Hypothalamus (tissue), 51 donors: Measurements from ENCODE around the gene PPP1CC.
"Not testable (repeated sequence)": the region's sequence is repeated elsewhere in the genome, so short reads cannot be mapped to it uniquely, and the experiment has no call there.

Experiments used
- DNase-seq, 51 donors: peaks; one replicate each; lab custom pipeline; 2025; lab: John Stamatoyannopoulos, UW

The PPP1CC gene

DNA sequence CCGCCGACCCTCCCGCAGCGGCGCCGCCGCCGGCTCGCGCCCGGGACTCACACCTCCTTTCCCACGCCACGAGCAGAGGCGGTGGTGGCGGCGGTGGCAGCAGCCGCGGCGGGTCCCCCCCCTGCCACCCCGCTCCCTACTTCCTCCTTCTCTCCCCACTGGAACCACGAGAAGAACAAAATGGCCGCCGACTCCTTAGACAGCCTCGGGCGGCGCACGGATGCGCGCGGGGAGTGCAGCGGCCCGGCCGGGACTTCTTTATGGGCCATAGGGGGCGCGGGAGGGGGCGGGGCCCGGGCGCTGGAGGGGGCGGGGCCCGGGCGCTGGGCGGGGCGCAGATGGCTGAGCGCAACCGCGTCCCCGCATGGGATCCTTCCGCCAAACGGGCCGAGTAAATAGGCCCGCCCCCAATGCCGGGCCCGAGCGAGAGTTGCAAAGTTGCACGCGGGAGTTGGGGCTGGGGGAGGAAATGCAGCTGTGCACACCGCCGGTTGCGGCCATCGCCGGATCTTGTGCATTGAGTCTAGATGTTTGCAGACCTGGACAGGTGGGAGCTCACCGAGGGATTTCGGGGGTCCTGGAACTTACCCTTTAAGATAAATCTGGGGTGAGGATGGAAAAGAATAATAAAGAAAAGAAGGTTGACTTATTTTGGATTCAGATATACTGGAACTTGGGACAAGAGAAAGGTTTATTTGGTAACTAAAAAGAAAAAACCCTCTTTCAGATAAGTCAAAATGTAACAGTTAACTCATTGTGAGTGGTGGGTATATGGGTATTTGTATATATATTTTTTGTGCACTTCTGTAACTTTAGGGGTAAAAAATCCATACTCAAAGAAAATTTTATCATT, at the start of gene PPP1CC:
TSS of gene PPP1CC (minus strand) at position 174 of the 853 bp plus-strand sequence. CDS start 184 bp downstream, outside the sequence.
- DNase-seq = peak; percentile 36 to 95 (median 87)

DNA sequence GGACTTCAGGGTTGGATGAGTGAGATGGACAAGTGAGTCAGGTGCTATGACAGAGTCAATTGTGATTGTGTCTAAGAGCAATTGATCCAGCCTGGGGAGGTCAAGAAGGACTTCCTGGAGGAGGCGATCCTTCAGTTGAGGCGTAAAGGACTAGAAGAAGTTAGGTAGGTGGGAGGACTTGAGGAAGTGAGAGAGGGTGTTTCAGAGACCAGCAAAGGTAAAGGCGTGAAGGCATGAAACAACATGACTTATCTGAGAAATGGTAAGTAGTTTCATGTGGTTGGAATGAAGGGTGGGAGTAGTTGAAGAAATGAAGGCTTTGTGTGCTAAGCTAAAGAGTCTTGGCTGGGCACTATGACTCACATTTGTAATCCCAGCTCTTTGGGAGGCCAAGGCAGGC, 48.9 kb upstream of the PPP1CC start:
- no peak for DNase-seq

DNA sequence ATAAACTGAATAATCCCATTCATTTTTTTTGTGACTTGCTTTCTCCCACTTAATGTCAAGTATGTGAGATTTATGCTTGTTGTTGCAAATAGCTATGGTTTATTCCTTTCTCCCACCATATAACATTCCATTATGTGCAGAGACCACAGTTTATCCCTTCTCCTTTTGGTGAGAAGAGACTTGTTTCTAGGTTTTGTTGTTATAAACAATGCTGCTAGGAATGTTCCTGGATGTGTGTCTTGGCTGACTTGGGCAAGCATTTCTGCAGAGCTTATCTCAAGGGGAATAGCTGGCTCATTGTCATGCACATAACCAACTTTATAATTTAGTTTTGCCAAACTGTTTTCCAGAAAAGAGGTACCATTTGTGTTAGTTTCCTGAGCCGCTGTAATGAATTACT, 47.6 kb upstream of the PPP1CC start:
- no peak for DNase-seq

DNA sequence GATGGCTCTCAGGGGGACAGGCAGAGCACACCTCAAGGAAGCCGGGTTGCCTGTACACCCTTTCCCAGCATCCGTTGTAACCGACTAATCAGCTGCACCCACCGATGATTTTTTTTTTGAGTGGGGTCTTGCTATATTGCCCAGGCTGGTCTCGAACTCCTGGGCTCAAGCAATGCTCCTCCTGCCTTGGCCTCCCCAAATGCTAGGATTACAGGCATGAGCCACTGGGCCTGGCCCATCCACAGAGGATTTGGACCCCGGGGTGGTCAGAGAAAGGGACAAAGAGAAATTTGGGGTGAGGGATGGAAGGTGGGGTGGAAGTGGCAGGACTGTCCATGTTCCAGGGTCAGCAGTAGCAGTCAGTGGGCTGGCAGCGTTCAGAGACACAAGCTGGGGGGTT, 43.3 kb upstream of the PPP1CC start:
- DNase-seq = no peak

DNA sequence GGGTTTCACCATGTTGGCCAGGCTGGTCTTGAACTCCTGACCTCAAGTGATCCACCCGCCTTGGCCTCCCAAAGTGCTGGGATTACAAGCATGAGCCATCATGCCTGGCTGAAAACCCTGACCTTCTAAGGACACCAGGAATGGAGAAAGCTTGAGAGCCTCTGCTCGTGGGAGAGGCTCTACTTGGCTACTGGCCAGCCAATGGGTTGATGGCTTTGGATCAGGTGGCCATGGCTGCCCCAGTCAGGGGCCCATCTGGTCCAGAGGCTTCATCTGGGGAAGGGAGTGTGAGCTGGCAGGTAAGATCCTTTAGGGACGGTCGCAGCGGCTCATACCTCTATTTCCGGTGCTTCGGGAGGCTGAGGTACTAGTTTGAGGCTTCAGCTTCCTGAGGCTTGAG, 42.5 kb upstream of the PPP1CC start:
- DNase-seq = no peak

DNA sequence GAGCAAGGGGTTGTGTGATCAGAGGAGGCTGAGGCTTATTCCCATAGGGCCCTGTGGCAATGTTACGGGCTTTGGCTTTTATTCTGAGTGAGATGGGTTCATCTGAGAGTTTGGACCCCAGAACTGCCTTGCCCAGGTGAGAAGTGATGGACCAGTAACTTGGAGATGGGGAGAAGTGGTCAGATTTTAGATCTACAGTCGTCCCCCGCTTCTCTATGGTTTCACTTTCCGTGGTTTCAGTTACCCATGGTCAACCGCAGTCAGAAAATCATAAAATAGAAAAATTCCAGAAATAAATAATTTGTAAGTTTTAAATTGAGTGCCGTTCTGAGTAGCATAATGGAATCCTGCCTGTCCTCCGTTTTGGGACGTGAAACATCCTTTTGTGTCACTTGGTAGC, 40.2 kb upstream of the PPP1CC start:
- DNase-seq = no peak

DNA sequence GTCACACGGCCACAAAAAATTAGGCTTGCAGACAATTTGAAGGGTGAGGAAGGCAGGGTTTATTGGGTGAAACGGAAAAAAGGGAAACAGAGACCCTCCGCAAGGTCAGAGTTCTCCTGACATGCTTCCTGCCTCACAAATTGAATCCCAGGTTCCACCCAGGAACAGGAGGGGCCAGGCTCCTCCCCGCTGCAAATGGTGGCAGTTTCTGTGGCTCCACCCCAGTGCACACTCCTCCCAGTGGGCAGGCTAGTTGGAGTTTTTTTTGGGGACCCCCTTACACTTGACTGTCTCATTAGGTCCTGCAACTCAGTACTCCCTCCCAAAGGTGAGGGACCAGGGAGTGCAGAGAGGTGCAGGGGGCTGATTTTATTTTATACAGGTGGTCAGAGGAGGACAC, 39.4 kb upstream of the PPP1CC start:
- DNase-seq = no peak

DNA sequence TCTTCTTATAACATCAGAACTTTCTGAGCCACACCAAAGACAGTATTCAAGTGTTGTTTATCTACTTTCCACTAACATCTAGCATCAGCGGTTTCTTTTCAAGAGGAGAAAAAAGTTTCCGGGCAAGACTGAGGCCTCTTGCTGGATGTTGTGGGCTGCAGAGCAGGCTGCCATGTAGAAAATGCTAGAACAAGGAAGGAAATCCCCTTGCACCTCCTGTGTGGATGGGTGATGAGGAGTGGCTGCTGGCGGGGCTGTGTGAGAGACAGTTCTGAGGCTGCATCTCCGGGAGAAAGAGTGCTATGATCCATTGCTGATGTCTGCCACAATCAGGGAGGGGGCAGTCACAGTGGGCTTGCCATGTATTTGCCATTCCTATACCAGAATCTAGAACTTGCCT, 37.8 kb upstream of the PPP1CC start:
- no peak for DNase-seq

DNA sequence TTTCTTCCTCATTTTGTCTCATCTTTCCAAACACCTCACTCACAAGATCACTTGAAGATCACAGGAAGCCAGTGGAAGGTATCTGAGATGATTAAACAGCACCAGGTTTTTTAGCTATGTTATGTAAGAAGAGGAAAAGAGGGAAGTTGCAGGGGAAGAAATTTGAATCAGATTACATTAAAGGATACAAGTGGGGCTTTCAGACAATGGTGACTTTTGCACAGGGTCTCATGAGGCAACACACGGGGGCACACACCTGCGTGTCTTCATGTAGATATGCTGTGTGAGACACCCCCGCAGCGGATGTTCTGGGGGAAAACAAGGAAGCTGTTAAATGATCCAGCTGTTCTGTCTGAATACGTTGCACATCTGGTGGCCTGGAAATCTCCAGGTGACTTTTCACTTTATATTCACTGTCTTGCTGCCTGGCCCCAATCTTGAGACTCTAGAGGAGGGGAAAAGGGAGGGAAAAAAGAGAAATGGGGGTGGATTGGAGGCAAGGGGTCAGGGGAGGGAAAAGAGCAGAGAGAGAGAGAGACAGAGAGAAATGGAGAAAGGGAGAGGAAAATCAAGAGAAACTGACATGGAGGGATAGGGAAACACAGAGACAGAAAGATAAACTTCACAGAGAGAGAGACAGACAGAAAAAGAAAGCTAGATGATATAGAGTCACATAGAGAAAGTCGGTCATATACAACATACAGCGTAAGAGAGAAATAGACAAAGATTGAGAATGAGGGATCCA, 36.3 kb upstream of the PPP1CC start:
- no peak for DNase-seq

DNA sequence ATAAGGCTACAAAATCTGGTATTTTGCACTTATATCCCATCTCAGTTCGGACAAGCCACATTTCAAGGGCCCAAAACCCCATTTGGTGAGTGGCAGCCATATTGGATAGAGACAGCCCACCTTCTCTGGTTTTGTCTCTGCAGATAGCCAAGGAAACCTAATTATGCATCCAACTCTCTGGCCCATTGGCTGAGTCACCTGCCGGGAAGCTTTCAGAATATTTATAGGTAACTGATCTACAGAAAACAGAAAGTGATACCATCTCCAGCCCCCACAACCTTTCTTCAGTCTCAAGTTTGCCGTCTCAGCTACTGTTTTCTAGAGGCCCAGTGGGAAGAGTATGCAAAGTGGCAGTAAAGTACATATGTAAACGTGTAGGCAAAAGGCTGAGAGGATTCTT, 33.7 kb upstream of the PPP1CC start:
- DNase-seq = no peak

DNA sequence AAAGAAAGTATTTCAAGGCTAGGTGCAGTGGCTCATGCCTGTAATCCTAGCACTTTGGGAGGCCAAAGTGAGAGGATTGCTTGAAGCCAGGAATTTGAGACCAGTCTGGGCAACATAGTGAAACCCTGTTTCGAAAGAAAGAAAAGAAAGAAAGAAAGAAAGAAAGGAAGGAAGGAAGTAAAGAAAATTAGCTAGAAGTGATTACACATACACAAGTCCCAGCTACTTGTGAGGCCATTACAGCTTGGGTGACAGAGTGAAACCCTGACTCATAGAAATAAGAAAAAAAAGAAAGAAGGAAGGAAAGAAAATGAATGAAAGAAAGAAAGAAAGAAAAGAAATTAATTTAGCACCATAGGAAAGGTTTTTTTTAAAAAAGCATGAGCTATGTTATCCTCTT, 33.3 kb upstream of the PPP1CC start:
- no peak for DNase-seq

DNA sequence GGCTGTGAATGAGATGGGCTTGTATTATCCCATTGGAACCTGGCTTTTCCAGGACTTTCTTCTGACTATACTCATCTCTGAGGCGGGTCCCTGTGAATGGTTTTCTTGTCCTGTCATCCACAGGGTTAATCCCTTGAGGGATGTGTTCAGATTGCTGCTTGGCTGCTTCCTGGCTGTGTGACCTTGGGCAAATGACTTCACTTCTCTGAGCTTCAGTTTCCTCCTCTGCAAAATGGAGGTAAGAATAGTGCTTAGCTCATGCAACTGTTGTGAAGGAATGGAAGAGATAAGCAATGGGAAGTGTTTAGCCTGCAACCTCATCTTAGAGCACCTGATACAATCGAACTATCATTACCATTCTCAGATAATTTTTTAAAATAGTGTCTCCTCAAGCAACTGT, 32.1 kb upstream of the PPP1CC start:
- DNase-seq = no peak

DNA sequence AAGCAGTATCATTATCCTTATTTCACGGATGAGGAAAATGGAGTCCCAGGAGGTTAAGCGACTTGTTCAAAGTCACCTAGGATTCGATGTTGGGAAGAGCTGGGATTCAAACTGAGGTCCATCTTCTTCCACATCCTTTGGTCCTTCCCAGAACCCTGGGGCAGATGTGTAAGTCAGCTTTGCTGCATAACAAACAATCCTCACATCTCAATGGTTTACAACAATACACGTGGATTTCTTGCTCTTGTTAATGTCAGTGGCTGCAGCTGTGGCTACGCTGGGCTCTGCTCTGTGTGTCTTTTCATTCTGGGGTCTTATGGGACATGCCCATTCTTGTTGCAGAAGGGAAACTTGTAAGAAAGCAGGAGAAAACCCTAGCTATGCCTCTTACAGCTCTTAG, 26.3 kb upstream of the PPP1CC start:
- DNase-seq = no peak

DNA sequence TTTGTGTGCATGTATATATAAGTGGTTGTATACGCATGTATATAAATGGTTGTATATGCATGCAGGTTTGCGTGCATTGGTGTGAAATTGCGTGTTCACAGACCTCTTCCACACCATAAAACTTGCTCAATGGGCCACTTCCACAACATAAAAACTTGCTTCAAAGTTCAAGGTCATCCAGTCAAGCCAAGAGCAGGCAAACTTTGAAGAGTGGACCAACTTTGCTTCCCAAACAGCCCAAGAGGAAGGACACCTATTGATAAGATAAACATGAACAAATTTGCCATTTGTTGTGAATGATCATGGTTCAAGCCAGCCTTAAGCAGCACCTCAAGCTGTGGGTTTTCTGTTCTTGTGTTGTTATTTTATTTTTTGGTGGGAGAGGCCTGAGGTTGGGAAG, 25.2 kb upstream of the PPP1CC start:
- no peak for DNase-seq

DNA sequence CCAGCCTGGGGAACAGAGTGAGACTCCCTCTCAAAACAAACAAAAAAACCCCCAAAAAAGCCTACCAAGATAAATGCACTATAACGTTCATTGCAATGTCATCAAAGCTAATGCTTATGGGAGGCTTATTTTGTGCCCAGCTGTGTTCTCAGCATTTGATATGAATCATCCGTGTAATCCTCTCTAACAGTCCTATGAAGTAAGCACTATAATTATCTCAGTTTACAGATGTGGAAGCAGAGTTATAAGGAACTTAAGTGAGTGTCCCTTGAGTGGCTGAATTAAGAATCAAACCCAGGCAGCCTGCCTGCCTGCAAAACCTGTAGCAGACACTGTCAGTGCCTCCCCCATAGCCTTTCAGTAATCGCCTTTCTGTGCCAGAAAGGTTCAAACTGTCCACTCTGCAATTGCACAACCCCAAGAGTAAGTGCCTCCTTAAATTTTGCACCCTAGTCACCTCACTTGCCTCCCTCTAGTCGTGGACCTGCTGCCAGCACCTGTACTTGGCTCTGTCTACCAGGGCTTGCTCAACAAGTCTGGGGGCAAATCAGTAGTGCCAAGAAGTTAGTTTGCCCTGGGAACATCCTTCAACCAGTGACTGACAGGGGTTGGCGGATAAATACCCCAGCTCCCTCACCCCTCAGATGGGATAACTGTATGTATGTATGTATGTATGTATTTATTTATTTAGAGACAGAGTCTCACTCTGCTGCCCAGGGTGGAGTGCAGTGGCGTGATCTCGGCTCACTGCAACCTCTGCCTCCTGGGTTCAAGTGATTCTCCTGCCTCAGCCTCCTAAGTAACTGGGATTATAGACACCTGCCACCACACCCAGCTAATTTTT, 23.8 kb upstream of the PPP1CC start:
- DNase-seq = no peak

DNA sequence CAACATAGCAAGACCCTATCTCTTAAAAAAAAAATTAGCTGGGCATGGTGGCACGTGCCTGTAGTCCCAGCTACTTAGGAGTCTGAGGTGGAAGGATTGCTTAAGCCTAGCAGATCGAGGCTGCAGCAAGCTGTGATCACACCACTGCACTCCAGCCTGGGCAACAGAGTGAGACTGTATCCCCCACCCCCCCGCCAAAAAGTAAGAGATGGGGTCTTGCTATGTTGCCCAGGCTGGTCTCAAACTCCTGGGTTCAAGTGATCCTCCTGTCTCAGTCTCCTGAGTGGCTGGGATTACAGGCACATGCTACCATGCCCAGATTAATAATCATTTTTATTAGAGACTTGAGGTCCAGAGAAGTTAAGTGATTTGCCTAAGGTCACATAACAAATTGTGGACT, 22.9 kb upstream of the PPP1CC start:
- DNase-seq = not testable (repeated sequence)

DNA sequence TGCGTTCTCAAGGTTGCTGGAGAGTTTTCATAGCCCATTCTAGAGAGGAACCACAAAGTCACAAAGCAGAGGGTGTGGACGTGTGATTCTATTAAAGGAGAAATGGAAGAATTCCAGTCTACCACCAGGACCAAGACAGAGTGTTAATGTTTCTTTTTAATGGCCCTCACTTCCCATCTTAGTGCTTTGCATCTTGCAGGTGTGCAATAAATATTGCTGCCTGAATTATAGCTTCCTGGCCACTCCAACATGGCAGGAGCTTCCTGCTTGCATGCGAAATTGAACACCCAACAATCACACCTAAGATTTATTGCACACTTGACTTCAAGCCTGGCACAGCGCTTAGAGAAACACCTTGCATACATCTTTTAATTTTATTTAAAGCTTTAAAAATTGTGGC, 22.4 kb upstream of the PPP1CC start:
- no peak for DNase-seq

DNA sequence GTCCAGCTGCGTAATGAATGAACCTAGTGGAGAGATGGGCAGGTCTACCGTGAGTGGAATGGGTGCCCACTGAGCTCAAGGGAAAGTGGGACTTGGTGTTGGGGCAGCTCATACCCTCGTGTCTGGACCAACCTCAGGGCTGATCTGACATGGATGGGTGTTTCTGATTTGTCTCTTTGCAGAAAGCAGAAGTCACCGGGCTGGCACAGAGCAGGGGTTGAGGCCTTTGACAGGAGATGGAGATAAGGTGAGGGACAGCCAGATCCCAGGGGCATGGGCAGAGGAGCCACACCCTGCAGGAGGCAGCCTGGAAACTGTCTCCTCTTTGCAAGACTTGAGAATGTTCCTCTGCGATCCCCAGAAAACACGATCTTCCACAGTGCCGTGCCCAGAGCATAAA, 20.9 kb upstream of the PPP1CC start:
- DNase-seq = no peak

DNA sequence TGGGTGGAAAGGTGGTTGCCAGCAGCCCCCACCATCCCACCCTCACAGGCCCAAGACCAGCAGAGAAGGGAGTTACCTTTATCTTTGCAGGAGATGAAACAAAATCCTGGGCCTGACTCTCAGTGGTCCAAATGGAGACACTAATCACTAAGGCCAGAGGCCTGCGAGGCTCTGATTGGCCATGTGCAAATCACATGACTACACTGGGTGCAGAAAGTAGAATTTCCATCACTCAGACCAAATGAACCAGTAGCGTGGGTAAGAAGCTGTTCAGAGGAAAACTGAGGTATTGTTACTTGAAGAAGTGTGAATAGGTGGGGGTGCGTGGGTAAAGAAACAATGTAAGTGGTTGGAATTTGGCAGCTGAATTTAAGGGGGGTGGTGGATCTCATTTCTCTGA, 20.2 kb upstream of the PPP1CC start:
- no peak for DNase-seq

DNA sequence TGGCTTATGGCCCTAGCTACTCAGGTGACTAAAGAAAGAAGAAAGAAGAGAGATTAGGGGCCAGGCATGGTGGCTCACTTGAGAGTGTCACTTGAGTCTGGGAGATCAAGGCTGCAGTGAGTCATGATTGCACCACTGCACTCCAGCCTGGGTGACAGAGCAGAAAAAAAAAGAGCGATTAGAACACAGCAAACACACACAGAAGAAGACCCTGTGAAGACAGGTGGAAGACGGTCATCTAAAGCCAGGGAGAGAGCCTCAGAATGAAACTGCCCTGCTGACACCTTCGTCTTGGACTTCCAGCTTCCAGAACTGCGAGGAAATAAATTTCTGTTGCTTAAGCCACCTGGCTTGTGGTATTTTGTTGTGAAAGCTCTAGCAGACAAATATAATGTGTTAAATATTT, 17.5 kb upstream of the PPP1CC start:
- no peak for DNase-seq

DNA sequence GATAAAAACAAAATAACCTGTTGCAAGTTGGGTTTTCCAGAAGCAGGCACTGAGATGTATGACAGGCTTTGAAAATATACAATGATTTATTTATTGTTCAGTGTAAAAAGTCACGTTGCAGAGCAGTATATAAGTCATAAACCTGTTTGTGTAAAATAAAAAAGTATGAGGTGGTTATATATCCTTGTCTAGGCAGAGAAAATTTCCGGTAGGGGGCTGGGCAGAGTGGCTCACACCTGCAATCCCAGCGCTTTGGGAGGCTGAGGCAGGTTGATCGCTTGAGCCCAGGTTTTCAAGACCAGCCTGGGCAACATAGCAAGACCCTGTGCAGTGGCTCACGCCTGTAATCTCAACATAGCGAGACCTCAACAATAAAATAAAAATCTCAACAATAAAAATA, 16.2 kb upstream of the PPP1CC start:
- no peak for DNase-seq
